ENCODE measurements around the gene LBP.
"Not testable (repeated sequence)": the region's sequence is repeated elsewhere in the genome, so short reads cannot be mapped to it uniquely, and the experiment has no call there.

Gene LBP

DNA sequence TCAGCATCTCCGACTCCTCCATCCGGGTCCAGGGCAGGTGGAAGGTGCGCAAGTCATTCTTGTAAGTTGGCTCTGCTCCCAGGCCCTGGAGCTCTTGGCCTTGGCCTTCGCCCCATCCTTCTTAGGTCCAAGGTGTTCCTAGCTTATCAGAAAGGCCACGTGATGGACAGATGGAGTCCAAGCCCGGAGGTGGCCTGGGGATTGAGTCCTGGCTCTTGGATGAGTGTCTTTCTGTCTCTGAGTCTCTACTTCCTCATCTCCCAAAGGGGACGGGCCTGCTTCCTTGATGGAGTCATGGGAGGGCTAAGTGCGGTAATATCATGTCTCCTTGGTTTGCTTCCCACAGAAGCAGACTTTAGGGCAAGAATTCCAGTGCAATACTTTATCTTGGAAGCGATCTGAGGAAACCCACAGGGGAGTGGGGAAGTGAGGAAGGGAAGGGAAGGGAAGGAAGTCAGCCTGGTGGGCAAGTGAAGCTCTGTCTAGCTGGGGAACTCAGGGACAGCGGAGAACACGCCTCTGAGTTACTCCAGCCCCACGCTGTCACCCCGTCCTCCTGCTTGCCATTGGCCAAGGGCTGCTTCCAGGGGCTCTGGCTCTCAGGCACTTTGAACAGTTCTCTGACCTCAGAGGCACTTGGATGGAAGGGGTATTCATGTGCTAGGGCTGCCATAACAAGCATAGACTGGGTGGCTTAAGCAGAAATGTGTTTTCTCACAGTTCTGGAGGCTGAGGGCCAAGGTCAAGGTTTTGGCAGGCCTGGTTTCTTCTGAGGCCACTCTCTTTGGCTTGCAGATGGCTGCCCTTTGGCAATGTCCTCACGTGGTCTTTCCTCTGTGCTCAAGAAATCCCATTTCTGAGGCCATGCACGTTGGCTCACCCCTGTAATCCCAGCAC, 4.8 kb downstream of the LBP start:
- no peak for DNase-seq (ENCODE audit: low spot score)

DNA sequence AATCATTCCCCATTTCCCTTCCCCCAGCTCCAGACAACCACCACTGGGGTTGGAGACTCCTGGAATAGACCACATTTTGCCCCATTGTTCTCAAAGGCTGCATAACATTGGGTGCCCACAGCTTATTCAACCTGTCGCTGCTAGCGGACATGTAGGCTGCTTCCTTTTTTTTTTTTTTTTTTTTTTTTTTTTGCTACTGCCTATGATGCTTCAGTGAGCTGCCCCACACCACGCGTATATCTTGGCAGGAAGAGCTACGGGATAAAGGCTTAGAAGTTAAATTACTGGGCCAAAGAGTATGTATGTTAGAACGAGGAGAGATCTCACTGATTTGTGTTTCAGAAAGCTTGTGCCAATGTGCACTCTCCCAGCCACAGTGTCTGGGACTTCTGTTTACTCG, 7.0 kb downstream of the LBP start:
- DNase-seq (ENCODE audit: low spot score) = no peak

DNA sequence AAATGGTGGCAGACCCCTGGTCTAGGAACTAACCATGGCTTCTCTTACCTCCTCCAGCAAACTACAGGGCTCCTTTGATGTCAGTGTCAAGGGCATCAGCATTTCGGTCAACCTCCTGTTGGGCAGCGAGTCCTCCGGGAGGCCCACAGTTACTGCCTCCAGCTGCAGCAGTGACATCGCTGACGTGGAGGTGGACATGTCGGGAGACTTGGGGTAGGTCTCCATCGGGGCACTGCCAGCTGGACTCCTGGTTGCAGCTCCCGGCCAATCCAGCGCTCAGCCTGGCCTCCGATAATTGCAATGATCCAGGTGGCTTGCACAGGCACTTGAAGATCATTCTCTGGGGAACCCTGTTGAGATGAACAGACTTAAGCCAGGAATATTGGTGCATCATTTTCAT, 7.9 kb downstream of the LBP start:
- no peak for DNase-seq (ENCODE audit: low spot score)

DNA sequence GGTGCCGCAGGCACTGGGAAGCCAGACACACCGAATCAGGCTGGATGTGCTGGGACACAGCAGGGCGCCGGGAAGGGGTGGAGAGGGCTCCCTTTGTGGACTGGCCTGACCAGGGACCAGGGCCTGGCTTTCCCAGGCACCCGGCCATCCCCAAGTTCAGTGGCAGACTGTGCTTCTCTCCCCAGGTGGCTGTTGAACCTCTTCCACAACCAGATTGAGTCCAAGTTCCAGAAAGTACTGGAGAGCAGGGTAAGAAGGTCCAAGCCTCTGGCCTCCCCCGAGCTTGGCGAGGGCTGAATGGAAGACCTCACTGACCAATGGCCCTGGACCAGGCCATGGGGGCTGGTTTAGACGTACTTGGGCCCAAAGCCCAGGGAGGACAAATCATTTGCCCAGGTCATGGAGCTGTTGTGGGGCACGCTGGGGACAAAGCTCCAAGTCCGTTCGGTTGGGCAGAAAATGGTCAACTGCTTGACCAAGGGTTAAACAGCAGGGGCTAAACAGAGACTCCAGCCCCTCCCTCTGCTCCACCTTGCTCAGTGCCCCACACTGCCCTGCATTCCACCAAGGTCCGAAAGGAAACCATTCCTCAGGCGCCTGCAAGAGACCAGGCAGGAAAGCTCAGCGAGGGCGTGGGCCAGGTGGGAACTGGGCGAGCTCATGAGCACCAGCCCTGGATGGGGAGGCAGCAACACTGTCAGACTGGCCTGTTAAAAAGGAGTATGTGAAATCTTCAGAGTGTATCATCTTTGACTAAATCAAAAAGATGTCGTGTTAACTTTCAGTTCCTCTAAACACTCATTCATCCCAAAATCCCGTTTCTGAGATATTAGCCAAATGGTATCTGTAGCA, 9.1 kb downstream of the LBP start:
- no peak for DNase-seq (ENCODE audit: low spot score)

DNA sequence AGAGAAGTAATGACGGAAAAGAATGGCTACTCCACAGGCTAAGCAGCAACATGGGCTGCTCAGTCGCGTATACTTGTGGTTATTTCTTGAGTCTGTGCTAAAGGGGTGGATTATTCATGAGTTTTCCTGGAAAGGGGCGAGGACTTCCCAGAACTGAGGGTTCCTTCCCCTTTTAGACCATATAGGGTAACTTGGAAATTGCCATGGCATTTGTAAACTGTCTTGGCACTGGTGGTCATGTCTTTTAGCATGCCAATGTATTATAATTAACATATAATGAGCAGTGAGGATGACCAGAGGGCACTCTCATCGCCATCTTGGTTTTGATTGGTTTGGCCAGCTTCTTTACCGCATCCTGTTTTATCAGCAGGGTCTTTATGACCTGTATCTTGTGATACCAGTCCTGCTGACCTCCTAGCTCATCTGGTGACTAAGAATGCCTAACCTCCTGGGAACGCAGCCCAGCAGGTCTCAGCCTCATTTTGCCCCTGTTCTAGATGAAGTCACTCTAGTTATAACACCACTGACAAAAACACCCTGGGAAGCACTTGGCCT, 11.4 kb downstream of the LBP start:
- no peak for DNase-seq (ENCODE audit: low spot score)

DNA sequence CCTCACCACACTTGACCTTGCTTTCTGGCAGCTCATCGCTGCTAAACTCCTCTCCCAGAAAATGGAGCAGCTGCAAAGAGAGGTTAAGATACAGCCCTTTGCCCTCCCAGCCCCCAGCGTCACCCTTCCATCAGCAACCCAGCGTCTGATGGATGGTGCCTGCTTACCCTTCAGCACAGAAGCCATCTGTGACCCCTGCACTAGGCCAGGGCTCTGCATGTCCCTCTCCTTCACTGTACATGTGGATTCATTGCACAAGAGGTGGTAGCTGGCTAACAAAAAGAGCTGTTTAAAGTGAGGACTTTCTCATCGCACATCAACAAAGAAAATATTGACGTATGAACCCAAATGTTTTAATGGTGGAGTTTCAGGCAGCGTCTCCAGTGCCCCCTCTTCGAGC, 12.3 kb downstream of the LBP start:
- no peak for DNase-seq (ENCODE audit: low spot score)

DNA sequence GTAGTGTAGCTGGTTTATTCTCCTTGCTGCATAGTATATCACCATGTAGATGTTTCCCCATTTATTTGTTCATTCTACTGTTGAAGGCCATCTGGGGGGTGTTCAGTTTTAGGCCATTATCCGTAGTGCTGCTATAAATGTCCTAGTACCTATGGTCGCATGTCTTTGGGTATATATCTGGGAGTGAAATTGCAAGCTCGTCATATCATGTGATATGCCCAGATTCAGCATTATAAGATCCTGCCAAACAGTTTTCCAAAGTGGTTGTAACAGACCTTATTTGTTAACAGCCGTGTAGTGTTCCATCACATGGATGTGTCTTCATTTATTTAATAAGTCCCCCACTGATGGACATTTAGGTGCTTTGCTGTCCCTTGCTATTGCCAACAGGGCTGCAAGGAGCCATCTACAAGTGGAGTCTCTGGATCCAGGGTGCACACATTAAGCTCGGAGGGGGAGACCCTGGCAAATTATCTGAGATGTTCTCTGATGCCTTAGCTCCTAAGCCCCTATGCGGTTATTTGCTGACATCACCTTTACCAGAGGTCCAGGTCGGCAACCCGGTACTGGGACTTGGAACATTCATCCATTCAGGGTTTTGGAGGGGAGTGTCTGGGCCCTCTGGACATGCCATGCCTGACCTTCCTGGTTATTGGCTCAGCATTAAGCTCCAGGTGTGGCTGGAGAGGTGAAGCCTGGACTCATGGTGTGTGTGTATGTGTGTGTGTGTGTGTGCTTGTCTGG, 16.9 kb downstream of the LBP start:
- no peak for DNase-seq (ENCODE audit: low spot score)

DNA sequence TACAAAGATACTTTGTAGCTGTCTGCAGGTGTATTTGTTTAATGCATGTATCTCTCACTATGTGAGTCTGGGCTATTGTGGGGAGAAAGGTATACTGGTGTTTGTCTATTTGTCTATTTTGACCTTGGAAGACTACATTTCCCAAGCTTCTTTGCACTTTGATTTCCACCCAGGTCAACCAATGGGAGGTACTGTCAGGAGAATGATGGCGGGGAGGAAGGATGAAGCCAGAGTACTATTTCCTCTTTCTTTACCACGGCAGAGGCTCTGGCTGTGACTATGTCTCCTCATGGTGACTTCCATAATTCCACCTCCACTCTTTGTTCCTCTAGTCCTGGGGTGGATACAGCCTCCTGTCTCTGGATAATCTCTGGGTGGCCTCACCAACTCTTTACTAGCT, 23.1 kb downstream of the LBP start:
- DNase-seq (ENCODE audit: low spot score) = peak; percentile 25

DNA sequence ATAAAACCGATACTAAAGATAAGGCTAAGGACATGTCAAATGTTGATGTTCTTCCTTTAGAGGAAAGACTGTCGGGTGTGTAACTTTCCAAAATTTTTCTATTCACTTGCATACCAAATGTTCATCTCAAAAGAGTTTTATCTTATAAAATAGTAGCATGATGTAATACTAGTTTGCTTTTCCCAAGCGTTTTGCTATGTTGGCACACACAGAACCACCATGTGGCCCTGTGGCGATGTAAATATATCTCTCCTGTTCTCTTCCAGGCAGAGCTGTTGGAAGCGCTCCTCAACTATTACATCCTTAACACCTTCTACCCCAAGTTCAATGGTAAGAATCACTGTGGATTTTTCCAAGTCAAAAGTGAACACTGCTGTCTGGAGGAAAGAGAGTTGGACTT, 26.5 kb downstream of the LBP start:
- no peak for DNase-seq (ENCODE audit: low spot score)

DNA sequence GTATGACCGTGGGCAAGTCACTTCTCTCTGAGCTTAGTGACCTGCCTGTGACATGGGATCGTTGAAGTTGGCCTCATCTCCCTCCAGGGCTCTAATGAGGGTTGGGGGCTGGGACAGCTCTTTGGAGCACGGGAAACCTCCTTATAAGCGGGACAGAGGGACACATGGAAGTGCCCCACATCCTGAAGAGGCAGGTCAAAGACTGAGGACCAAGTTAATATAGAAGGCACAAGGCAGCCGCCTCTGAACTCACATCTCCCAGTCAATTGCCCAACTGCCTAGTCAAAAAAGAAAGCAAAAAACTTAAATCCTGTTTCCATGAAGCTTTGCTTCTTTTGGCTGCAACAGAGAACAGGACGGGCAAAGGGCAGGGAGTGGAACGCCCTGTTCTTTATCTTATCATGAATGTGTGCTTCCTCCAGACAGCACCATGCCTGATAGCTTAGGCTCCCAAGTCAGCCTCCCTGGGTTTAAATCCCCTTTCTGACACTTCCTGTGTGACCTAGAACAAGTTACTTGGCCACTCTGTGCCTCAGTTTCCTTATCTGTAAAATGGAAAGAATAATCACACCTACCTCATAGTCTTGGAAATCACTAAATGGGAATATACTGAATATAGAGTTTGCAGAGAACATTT, 27.1 kb downstream of the LBP start:
- no peak for DNase-seq (ENCODE audit: low spot score)

DNA sequence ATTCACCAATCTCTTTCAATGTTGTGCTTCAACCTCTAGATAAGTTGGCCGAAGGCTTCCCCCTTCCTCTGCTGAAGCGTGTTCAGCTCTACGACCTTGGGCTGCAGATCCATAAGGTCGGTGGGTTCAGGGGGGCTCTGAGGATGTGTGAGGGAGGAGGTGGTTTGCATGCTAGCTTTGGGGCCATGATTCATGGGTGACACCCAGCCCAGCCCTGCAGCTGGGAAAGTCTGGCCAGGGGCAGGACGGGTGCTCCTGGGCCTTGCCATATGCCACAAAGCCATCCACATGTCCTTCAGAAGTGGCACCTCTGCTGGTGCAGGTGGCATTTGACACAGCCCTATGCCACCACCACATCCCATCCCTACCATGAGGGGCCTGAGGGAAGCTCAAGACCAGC, 27.6 kb downstream of the LBP start:
- no peak for DNase-seq (ENCODE audit: low spot score)

DNA sequence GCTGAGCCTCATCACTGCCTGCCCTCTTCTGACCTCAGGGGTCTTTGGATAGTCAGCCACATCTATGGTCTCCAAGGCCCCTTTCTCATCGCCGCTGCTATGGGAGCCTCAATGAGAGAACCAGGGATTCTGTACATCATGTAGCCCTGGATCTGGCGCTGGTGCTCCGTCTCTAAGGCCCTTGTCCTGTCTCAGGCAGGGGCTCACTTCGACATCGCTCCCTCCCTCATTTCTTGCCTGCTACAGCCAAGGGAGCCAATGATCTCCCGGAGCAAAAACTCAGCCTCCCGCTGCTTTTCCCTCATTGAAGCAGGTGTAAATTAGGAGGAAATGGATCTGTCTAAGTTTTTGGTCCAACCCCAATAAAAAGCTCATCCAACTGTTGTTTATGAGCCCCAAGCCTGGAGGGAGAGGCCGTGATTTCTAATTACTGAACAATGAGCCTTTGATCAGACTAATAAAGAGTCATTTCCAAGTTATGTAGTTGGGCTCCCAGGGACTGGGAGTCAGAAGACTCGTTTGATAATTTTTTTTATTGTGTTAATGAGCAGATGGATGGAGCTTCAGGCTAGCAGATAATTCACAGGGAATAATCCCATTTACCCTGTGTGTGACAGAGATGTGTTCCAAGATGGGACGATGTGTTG, 30.9 kb downstream of the LBP start:
- DNase-seq (ENCODE audit: low spot score) = no peak

DNA sequence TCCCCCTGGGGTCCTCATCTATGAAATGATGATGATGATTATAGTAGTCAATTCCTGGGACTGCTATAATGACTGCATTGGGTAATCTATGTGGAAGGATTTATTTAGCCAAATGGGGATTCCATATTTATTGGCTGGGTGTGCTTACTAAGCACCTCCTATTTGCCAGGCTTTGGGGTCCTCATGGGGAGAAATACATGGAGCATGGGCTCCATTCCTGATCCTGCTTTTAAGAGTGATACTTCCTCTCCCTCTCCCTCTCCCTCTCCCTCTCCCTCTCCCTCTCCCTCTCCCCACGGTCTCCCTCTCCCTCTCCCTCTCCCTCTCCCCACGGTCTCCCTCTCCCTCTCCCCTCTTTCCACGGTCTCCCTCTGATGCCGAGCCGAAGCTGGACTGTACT, 31.6 kb downstream of the LBP start:
- not testable (repeated sequence) for DNase-seq (ENCODE audit: low spot score)

DNA sequence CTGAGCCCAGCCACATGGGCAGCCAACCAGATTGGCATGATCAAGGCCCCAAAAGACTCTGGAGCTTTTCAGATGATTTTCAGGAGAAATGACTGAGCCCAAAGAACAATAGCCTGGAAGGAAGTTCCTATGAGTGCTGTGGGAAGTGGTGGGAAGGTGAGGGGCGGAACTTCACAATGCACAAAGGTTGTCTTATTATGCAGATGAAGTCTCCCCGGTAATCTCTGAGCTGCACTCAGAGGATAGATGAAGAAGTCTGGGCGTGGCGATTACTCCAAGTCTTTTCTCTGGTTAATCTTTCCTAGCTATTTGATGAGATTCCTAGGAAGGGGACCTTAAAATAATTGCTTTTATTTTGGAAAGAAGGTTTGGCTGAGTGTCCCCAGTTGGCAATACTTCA, 36.9 kb downstream of the LBP start:
- no peak for DNase-seq (ENCODE audit: low spot score)

DNA sequence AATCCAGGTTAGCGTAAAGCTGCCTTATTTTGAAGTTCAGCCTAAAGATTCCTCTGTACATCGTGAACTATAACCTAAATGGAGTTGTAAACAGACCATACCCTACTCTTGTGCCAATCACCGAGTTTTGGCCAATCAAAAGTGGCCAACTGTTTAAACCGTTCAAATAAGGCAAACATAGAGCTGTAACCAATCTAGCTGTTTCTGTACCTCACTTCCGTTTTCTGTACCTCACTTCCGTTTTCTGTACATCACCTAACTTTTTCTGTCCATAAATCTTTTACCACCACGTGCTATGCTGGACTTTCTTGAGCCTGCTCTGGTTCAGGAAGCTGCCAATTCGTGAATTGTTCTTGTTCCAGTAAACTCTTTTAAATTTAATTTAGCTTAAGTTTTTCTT, 39.7 kb downstream of the LBP start:
- DNase-seq (ENCODE audit: low spot score) = no peak

DNA sequence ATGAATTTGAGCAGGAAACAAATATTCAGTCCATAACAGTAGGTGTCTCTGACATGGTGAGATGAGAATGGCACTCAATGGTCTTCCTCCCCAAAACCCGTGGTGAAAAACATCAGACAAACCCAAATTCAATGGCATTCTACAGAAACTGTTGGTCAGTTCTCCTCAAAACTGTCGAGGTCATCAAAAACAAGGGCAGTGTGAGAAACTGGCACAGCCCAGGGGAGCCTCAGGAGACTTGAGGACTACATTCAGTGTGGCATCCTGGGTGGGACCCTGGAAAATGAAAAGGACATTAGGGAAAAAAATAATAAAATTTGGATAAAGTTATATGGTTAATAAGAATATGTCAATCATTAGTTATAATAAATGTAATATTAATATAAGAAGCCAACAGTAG, 40.6 kb downstream of the LBP start:
- no peak for DNase-seq (ENCODE audit: low spot score)

DNA sequence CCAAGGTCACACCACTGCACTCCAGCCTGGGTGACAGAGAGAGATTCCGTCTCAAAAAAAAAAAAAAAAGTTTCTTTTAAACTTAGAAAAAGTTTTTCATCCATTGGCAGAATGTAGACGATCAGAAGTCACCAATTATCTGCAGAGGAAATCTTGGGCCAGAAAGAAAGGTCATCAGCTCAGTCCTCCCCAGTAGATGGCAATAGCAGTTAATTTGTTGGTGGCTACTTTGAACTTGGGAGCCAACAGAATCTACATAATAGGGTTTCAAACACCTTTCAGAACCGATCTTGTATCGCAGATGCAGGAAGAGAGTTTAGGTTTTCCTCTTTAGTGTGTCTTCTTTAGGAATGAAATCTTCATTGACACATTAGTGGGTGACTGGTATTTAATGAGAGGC, 41.7 kb downstream of the LBP start:
- DNase-seq (ENCODE audit: low spot score) = peak; percentile 21

DNA sequence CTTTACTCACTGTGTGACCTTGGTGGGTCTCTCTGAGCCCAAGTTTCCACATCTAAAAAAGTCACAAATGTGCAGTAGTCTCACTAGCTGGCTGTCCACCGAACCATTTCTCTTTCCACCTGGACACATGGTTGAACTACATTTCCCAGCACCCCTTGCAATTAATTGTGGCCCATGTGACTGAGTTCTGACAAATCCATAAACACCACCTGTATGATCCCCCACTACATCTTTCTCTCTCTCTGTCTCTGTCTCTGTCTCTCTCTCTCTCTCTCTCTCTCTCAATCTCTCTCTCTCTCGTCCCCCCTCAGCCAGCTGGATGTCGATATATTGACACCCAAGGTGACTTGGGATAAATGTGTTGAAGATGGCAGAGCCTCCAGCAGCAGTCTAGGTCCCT, 46.1 kb downstream of the LBP start:
- no peak for DNase-seq (ENCODE audit: low spot score)

DNA sequence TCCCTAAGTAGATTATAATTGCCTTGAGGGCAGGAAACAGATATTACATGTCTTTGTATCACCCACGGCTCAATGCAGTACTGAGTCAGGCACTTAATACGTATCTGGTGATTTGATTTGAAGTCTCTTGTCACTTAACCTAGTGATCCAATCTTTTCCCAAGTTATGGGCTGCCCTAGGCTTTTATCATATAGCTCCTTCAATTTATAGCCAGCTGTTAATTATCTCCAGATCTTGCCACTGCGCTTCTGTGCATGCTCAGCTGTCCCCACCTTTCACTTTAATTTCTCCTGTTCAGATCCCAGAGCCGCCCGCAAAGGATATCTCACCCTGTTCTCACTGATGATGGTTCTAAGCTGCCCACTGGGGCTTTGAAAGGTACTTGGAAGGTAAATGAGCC, 47.0 kb downstream of the LBP start:
- no peak for DNase-seq (ENCODE audit: low spot score)

DNA sequence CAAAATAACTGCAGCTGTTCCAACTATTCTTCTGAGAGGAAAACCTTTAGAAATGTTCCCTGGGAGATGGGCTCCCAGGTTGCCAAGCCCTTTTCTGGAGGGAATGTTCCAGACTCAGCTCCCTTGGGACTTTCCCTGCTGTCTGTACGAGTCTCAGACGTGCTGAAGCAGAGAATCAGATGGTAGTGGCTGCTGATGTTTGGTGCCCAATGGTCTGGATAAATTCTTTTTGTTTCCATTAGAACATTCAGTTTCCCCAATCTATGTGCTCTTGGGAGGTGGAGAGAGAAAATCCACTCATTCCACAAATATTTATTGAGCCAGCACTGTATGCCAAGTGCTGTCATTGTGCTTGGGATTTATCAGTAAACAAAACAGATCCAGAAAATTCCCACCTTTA, 48.9 kb downstream of the LBP start:
- peak; percentile 62 for DNase-seq (ENCODE audit: low spot score)

DNA sequence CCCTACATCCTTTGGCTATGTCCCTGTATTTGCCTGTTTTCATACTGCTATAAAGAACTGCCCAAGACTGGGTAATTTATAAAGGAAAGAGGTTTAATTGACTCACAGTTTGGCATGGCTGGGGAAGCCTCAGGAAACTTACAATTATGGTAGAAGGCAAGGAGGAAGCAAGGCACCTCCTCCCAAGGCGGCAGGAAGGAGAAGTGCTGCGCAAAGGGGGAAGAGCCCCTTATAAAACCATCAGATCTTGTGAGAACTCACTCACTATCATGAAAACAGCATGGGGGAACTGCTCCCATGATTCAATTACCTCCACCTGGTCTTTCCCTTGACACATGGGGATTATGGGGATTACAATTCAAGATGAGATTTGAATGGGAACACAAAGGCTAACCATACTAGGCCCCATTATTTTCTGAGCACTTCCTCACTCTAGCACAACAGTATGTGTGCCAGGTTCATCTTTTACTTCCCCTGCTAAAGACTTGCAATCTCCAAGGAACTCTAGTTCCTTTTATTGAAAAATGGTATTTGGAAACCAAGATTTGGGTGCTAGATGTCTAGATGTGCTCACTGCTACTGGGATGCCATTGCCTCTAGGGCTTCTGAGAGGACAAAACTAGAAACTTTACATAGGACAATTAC, 49.6 kb downstream of the LBP start:
- not testable (repeated sequence) for DNase-seq (ENCODE audit: low spot score)

Measured in AG08395 (cell line).